Aorta (tissue), 4 donors: ENCODE data around the gene WNK4. TPM values are rescaled to one million over a fixed set of nuclear protein-coding genes. Genes with fewer than 3 reads are reported as not detected.

Experiments
- microRNA-seq, 2 donors: library from miRNA; unstranded; fragments of <30 nt; microRNA quantifications; one replicate each; pipeline ENCODE4 v1.2.0, GENCODE V29; 2020
- polyA plus RNA-seq, 2 donors: library from polyadenylated mRNA; stranded (reverse); fragments of 200-250 nt; gene quantifications; one replicate each; pipeline ENCODE4 v1.2.3, GENCODE V29; 2013
- total RNA-seq, 2 donors: library from RNA; stranded (reverse); fragmentation: NEBNext Ultra II Directional; extraction: Animal tissue kit (Norgen Biotek cat#: 25700); gene quantifications; one replicate each; pipeline ENCODE4 v1.2.1, GENCODE V29; 2021
- donor health status: healthy with polysubstance abuse.
- donor health status: Bipolar disorder and iron deficiency.
- donor health status: DM: no; HTN: no; CAD: no.
- donor health status: DM: yes; HTN: yes; CAD: no.

WNK4 gene
- total and polyA plus RNA-seq, 4 donors, result 0.19 to 1.1 (median 0.24) TPM; not detected in 1

Small RNA genes lying within 50 kb of the gene (microRNA-seq; reads per million reads assigned to microRNA genes)
- 0 to 0.60 reads per million in 2 donors for gene MIR6781

Other genes with a start within 250 kb of the WNK4 start
- gene NAGLU, start 244.4 kb upstream of the WNK4 start, total RNA-seq, result 10 to 100 TPM; 38.8 to 41.9 TPM
- 10 to 100 TPM; 22.3 to 75.0 TPM for gene NAGLU, start 244.4 kb upstream of the WNK4 start, polyA plus RNA-seq
- 1 to 10 TPM in 1 of 2 donors, under 1 TPM in 1; 0.62 to 1.3 TPM for gene HSD17B1, start 227.7 kb upstream of the WNK4 start, total RNA-seq
- 1 to 10 TPM in 1 of 2 donors, under 1 TPM in 1; 0.50 to 7.6 TPM for gene HSD17B1, start 227.7 kb upstream of the WNK4 start, polyA plus RNA-seq
- 10 to 100 TPM; 34.0 to 43.2 TPM for gene COASY, start 218.5 kb upstream of the WNK4 start, total RNA-seq
- 10 to 100 TPM; 23.0 to 89.5 TPM for gene COASY, start 218.5 kb upstream of the WNK4 start, polyA plus RNA-seq
- 10 to 100 TPM; 31.9 to 34.2 TPM for gene MLX, start 213.5 kb upstream of the WNK4 start, total RNA-seq
- gene MLX, start 213.5 kb upstream of the WNK4 start, polyA plus RNA-seq, result 10 to 100 TPM; 33.8 to 38.6 TPM
- 1 to 10 TPM; 3.9 to 5.2 TPM for gene PSMC3IP, start 202.9 kb upstream of the WNK4 start, total RNA-seq
- gene PSMC3IP, start 202.9 kb upstream of the WNK4 start, polyA plus RNA-seq, result 10 to 100 TPM in 1 of 2 donors, 1 to 10 TPM in 1; 3.8 to 14.4 TPM
- gene RETREG3, start 171.2 kb upstream of the WNK4 start, total RNA-seq, result 10 to 100 TPM; 42.9 to 54.1 TPM
- gene RETREG3, start 171.2 kb upstream of the WNK4 start, polyA plus RNA-seq, result 10 to 100 TPM; 11.5 to 27.6 TPM
- gene TUBG1, start 170.9 kb upstream of the WNK4 start, total RNA-seq, result 10 to 100 TPM; 21.5 to 24.9 TPM
- gene TUBG1, start 170.9 kb upstream of the WNK4 start, polyA plus RNA-seq, result 10 to 100 TPM; 15.7 to 19.5 TPM
- 10 to 100 TPM; 23.4 to 42.6 TPM for gene TUBG2, start 121.3 kb upstream of the WNK4 start, total RNA-seq
- gene TUBG2, start 121.3 kb upstream of the WNK4 start, polyA plus RNA-seq, result 10 to 100 TPM; 23.9 to 72.2 TPM
- 10 to 100 TPM; 27.0 to 47.5 TPM for gene PLEKHH3, start 103.6 kb upstream of the WNK4 start, total RNA-seq
- 10 to 100 TPM; 10.0 to 59.3 TPM for gene PLEKHH3, start 103.6 kb upstream of the WNK4 start, polyA plus RNA-seq
- 1 to 10 TPM; 2.5 to 3.4 TPM for gene CCR10, start 98.8 kb upstream of the WNK4 start, total RNA-seq
- 1 to 10 TPM in 1 of 2 donors, under 1 TPM in 1; 0.50 to 3.7 TPM for gene CCR10, start 98.8 kb upstream of the WNK4 start, polyA plus RNA-seq
- gene CNTNAP1, start 98.1 kb upstream of the WNK4 start, total RNA-seq, result 10 to 100 TPM in 1 of 2 donors, 1 to 10 TPM in 1; 7.6 to 25.8 TPM
- gene CNTNAP1, start 98.1 kb upstream of the WNK4 start, polyA plus RNA-seq, result 10 to 100 TPM in 1 of 2 donors, 1 to 10 TPM in 1; 1.0 to 11.5 TPM
- 10 to 100 TPM; 62.5 to 72.4 TPM for gene EZH1, start 35.6 kb upstream of the WNK4 start, total RNA-seq
- gene EZH1, start 35.6 kb upstream of the WNK4 start, polyA plus RNA-seq, result 10 to 100 TPM; 22.4 to 41.7 TPM
- gene RAMP2, start 19.4 kb upstream of the WNK4 start, total RNA-seq, result 10 to 100 TPM; 27.1 to 77.7 TPM
- gene RAMP2, start 19.4 kb upstream of the WNK4 start, polyA plus RNA-seq, result 10 to 100 TPM in 1 of 2 donors, 1 to 10 TPM in 1; 8.1 to 14.5 TPM
- 10 to 100 TPM; 31.2 to 33.8 TPM for gene VPS25, start 7.2 kb upstream of the WNK4 start, total RNA-seq
- 10 to 100 TPM; 45.5 to 46.8 TPM for gene VPS25, start 7.2 kb upstream of the WNK4 start, polyA plus RNA-seq
- gene COA3, start 18.1 kb downstream of the WNK4 start, total RNA-seq, result 10 to 100 TPM; 31.7 to 34.8 TPM
- 100 to 1,000 TPM in 1 of 2 donors, 10 to 100 TPM in 1; 75.9 to 117 TPM for gene COA3, start 18.1 kb downstream of the WNK4 start, polyA plus RNA-seq
- under 1 TPM in 1 of 2 donors, not detected in 1; 0.81 TPM for gene CNTD1, start 18.3 kb downstream of the WNK4 start, total RNA-seq
- gene CNTD1, start 18.3 kb downstream of the WNK4 start, polyA plus RNA-seq, result 1 to 10 TPM in 1 of 2 donors, under 1 TPM in 1; 0.33 to 2.1 TPM
- gene BECN1, start 43.7 kb downstream of the WNK4 start, total RNA-seq, result 10 to 100 TPM; 66.9 to 76.9 TPM
- gene BECN1, start 43.7 kb downstream of the WNK4 start, polyA plus RNA-seq, result 100 to 1,000 TPM in 1 of 2 donors, 10 to 100 TPM in 1; 67.8 to 105 TPM
- gene PSME3, start 52.8 kb downstream of the WNK4 start, total RNA-seq, result 10 to 100 TPM; 57.7 to 69.8 TPM
- gene PSME3, start 52.8 kb downstream of the WNK4 start, polyA plus RNA-seq, result 10 to 100 TPM; 41.1 to 58.6 TPM
- gene AOC2, start 64.0 kb downstream of the WNK4 start, total RNA-seq, result 1 to 10 TPM; 1.8 to 2.6 TPM
- gene AOC2, start 64.0 kb downstream of the WNK4 start, polyA plus RNA-seq, result under 1 TPM; 0.25 to 0.38 TPM
- 100 to 1,000 TPM; 270 to 344 TPM for gene AOC3, start 70.6 kb downstream of the WNK4 start, total RNA-seq
- gene AOC3, start 70.6 kb downstream of the WNK4 start, polyA plus RNA-seq, result 100 to 1,000 TPM in 1 of 2 donors, 10 to 100 TPM in 1; 82.1 to 107 TPM
- gene G6PC1, start 120.2 kb downstream of the WNK4 start, total RNA-seq, result not detected
- gene G6PC1, start 120.2 kb downstream of the WNK4 start, polyA plus RNA-seq, result 1 to 10 TPM in 1 of 2 donors, not detected in 1; 3.0 TPM
- 10 to 100 TPM; 38.2 to 39.0 TPM for gene AARSD1, start 183.8 kb downstream of the WNK4 start, total RNA-seq
- gene AARSD1, start 183.8 kb downstream of the WNK4 start, polyA plus RNA-seq, result 10 to 100 TPM; 30.2 to 87.0 TPM
- gene PTGES3L, start 199.5 kb downstream of the WNK4 start, total RNA-seq, result 1 to 10 TPM; 2.5 to 6.6 TPM
- 1 to 10 TPM; 3.2 to 5.5 TPM for gene PTGES3L, start 199.5 kb downstream of the WNK4 start, polyA plus RNA-seq
- gene RUNDC1, start 200.0 kb downstream of the WNK4 start, total RNA-seq, result 10 to 100 TPM; 10.6 to 16.0 TPM
- gene RUNDC1, start 200.0 kb downstream of the WNK4 start, polyA plus RNA-seq, result 1 to 10 TPM; 2.4 to 7.3 TPM
- 100 to 1,000 TPM; 723 to 755 TPM for gene RPL27, start 217.8 kb downstream of the WNK4 start, total RNA-seq
- 1,000 to 10,000 TPM; 3,011 to 6,939 TPM for gene RPL27, start 217.8 kb downstream of the WNK4 start, polyA plus RNA-seq
- gene IFI35, start 226.2 kb downstream of the WNK4 start, total RNA-seq, result 10 to 100 TPM; 24.8 to 35.3 TPM
- gene IFI35, start 226.2 kb downstream of the WNK4 start, polyA plus RNA-seq, result 10 to 100 TPM; 34.2 to 45.2 TPM
- gene VAT1, start 241.8 kb downstream of the WNK4 start, total RNA-seq, result 100 to 1,000 TPM; 165 to 241 TPM
- gene VAT1, start 241.8 kb downstream of the WNK4 start, polyA plus RNA-seq, result 10 to 100 TPM; 55.7 to 65.3 TPM
- gene RND2, start 244.6 kb downstream of the WNK4 start, total RNA-seq, result 1 to 10 TPM; 1.1 to 2.7 TPM
- 1 to 10 TPM; 2.0 to 3.9 TPM for gene RND2, start 244.6 kb downstream of the WNK4 start, polyA plus RNA-seq